Thyroid gland (tissue), 4 donors: ENCODE results near the gene SMIM24.

Experiments used
- POLR2A ChIP-seq, 2 donors: fragments of 450-650 bp; IDR thresholded peaks; one replicate each; pipeline ENCODE4 v1.6.1; 2017; ENCODE audit warnings: antibody characterized with exemption in 2 of 2, mild to moderate bottlenecking in 2 of 2, moderate library complexity in 1 of 2
- TF ChIP-seq, protein P1 (sequence below), 6 experiments: fragments of 200-600 bp in 3 of 6; fragments of 450-650 bp in 3 of 6; sonication (generic) in 3 of 6; IDR thresholded peaks; one replicate each; pipeline ENCODE4 v1.5.1; 2016 to 2019; ENCODE audit warnings: antibody characterized with exemption in 6 of 6, mild to moderate bottlenecking in 2 of 6, inconsistent platforms in 1 of 6, moderate library complexity in 1 of 6

GRCh38 chr19:3499738-3500428, 19.6 kb upstream of the SMIM24 start:
- TF ChIP-seq, protein P1, sequence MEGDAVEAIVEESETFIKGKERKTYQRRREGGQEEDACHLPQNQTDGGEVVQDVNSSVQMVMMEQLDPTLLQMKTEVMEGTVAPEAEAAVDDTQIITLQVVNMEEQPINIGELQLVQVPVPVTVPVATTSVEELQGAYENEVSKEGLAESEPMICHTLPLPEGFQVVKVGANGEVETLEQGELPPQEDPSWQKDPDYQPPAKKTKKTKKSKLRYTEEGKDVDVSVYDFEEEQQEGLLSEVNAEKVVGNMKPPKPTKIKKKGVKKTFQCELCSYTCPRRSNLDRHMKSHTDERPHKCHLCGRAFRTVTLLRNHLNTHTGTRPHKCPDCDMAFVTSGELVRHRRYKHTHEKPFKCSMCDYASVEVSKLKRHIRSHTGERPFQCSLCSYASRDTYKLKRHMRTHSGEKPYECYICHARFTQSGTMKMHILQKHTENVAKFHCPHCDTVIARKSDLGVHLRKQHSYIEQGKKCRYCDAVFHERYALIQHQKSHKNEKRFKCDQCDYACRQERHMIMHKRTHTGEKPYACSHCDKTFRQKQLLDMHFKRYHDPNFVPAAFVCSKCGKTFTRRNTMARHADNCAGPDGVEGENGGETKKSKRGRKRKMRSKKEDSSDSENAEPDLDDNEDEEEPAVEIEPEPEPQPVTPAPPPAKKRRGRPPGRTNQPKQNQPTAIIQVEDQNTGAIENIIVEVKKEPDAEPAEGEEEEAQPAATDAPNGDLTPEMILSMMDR (IDR thresholded peaks at IDR 0.05), result no peak
- TF ChIP-seq POLR2A (IDR thresholded peaks at IDR 0.05), result no peak
